Activated naive CD8-positive, alpha-beta T cell treated with anti-CD3 and anti-CD28 coated beads for 36 hours (primary cell): ENCODE results near the gene AKR1C2. TPM values are rescaled to one million over a fixed set of nuclear protein-coding genes. Genes with fewer than 3 reads are reported as not detected.
"Not testable (repeated sequence)": the region's sequence is repeated elsewhere in the genome, so short reads cannot be mapped to it uniquely, and the experiment has no call there.

ENCODE experiments used
- DNase-seq: peaks from one replicate; pipeline ENCODE4 v3.0.0; 2021
- H3K27ac Mint-ChIP-seq: one replicate; pipeline ENCODE4 v1.8.0; 2022; ENCODE audit warnings: mild to moderate bottlenecking, moderate library complexity, mixed read lengths
- H3K27me3 Mint-ChIP-seq: one replicate; pipeline ENCODE4 v1.8.0; 2022; ENCODE audit warnings: mild to moderate bottlenecking, mixed read lengths
- H3K36me3 Mint-ChIP-seq: one replicate; pipeline ENCODE4 v1.8.0; 2021; ENCODE audit warnings: mild to moderate bottlenecking, mixed read lengths
- H3K4me1 Mint-ChIP-seq: one replicate; pipeline ENCODE4 v1.8.0; 2021; ENCODE audit warnings: mixed read lengths
- H3K4me3 Mint-ChIP-seq: one replicate; pipeline ENCODE4 v1.8.0; 2022; ENCODE audit warnings: mild to moderate bottlenecking, moderate library complexity, mixed read lengths
- H3K9me3 Mint-ChIP-seq: one replicate; pipeline ENCODE4 v1.8.0; 2022; ENCODE audit warnings: mixed read lengths
- total RNA-seq, 2 experiments: library from RNA; stranded (reverse); gene quantifications; one replicate each; pipeline ENCODE4 v1.2.3, GENCODE V29; 2021

Gene AKR1C2
- total RNA-seq, 2 experiments from 2014 or later: not detected

DNA sequence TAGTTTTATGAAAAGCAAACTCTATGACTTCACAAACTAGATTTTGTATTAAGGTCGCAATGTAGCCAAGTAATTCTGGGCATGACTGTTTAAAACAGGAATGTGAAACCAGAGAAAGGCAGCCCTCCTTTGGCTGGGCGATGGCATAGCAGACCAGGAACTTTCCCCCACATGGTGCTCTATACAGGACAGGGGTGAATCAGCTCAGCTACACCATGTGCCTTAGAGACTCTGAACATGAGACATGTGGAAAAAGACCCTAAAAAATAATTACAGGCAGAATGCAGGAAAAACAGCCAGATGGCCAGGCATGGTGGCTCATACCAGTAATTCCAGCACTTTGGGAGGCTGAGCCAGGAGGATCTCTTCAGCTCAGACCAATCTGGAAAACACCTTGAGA, 60.7 kb downstream of the AKR1C2 start:
- not testable (repeated sequence) for H3K9me3 Mint-ChIP-seq, H3K27ac Mint-ChIP-seq, H3K4me1 Mint-ChIP-seq, H3K36me3 Mint-ChIP-seq, DNase-seq, H3K4me3 Mint-ChIP-seq, H3K27me3 Mint-ChIP-seq

DNA sequence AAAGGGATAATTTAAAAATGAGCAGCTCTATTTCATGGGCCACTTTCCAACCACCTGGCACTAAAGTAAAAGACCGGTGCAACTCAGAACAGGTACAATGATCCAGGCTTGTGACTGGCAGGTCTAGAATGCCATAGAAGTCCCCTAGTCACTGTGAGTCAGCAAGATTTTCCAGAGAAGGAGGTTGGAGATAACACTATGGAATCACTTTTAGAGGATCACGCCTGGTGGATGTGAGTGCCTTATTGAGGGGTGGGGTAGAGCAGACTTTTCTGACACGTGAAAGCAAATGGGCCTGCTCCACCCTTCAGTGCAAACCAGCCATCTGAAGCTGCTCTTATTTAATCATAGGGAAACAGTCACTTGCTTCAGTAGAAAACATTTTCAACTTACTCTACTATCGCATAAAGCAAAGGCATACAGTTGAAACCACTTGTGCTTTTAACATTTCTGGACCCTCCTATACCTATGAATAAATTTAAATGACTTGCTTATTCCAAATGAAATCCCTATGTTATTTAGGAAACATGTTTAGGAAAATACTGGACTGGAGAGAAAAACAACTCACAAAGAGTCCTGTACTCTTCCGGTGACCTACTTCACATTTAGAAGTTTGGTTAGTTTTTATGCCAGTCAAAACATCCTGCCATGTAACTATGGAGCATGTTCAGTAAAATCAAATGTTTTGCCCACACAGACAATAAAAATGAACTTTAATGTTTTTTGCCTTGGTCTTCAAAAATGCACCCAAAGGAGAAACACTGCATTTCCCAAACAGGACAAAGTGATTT, 61.9 kb downstream of the AKR1C2 start:
- Mint-ChIP-seq H3K27me3 (no peaks in the 10 kb centered on the region), H3K9me3 (no peaks in the 10 kb centered on the region), H3K4me3 (no peak overlapping the region), H3K36me3 (no peaks in the 10 kb centered on the region), H3K27ac (no peak overlapping the region), H3K4me1 (no peaks in the 10 kb centered on the region)
- DNase-seq: no peak

DNA sequence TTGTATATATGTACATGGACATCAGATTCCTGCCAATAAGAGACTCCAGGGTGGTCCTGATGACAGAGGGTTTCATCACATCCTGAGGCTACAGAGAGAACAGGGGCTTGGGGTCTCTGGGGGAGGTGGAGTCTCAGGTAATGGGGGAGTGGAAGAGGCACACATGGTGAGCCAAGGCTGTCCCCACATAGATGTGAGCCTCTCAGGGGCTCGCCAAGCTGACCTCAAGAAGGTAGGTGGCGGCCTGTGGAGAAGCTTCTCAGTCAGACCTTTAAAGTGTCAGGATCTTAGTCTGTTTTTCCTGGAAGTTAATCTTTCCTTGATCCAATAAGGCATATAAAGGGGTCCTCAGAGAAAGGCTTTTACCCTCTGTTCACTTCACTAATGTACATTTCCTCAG, 62.7 kb downstream of the AKR1C2 start:
- not testable (repeated sequence) for H3K4me1 Mint-ChIP-seq, H3K4me3 Mint-ChIP-seq, H3K27ac Mint-ChIP-seq, H3K36me3 Mint-ChIP-seq, H3K27me3 Mint-ChIP-seq, DNase-seq, H3K9me3 Mint-ChIP-seq

DNA sequence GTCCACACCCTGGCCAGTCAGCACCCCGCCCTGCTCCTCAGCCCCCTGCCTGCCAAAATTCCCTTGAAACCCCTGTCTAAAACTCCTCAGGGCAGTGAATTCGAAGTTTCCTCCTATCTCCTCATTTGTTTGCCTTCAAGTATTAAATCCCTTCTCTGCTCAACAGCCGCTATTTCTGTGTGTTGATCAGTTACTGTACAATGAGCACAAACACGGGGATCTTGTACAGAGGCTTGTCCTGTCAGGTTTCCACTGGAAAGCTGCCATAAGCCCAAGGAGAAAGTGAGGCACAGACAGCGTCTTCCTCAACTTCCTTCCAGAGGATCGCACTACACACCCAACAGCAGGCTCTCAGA, 63.6 kb downstream of the AKR1C2 start:
- not testable (repeated sequence) for H3K27me3 Mint-ChIP-seq, H3K9me3 Mint-ChIP-seq, H3K27ac Mint-ChIP-seq, H3K4me3 Mint-ChIP-seq, H3K4me1 Mint-ChIP-seq, DNase-seq, H3K36me3 Mint-ChIP-seq

DNA sequence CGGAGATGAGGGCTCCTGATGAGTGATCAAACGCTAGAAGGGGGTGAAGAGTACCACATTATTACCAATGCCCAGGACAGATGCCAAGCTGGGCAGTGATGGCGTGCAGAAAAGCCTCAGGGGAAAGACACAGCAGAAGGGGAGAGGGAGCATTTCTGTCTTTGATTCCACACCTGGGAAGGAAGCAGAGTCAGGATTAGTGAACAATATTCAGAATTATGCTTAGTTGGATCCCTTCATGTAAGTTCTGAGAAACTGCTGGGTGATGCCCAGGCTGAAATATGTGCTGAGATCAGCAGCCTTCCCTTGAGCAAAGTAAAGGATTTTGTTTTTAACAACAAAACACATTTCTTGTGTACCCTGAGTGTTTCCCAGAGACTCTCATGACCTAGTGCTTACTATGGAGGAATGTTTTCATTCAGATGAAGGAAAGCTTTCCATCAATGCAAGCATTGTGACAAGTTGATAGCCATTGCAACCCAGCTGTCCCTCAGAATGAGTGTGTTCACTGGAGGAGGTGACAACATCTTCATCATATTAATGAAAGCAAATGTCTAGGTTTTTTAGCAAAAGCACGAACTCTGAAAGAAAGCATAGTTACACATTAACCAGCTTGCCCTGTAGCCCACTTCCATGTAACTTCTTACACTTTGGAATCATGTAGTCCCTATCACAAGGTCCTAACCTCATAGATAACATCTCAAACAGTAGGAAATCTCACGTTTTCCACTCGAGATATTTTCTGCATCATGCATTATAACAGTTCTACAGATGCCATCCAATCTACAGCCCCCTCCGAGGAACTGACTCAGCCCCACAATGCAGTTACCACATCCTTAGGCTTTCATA, 64.2 kb downstream of the AKR1C2 start:
- no peak overlapping the region for H3K27ac Mint-ChIP-seq
- H3K9me3 Mint-ChIP-seq: no peaks in the 10 kb centered on the region
- no peaks in the 10 kb centered on the region for H3K36me3 Mint-ChIP-seq
- no peak overlapping the region for H3K4me3 Mint-ChIP-seq
- H3K4me1 Mint-ChIP-seq: no peaks in the 10 kb centered on the region
- no peaks in the 10 kb centered on the region for H3K27me3 Mint-ChIP-seq
- no peak for DNase-seq

Other genes with a start within 250 kb of the AKR1C2 start
- gene AKR1E2, start 177.7 kb downstream of the AKR1C2 start, total RNA-seq: 1 to 10 TPM; 5.1 to 5.6 TPM
- under 1 TPM; 0.14 to 0.21 TPM for gene AKR1C1, start 40.4 kb downstream of the AKR1C2 start, total RNA-seq
- gene AKR1C3, start 90.6 kb upstream of the AKR1C2 start, total RNA-seq: under 1 TPM; 0.50 to 0.87 TPM
- under 1 TPM in 1 of 2 experiments, not detected in 1; 0.22 TPM for gene AKR1C8, start 181.3 kb upstream of the AKR1C2 start, total RNA-seq
- gene AKR1C4, start 193.0 kb upstream of the AKR1C2 start, total RNA-seq: not detected